ENCODE measurements around the gene C2CD2.
A peak's percentile ranks its signal among the peaks of the same experiment; 100 is the strongest.
"Not testable (repeated sequence)": the region's sequence is repeated elsewhere in the genome, so short reads cannot be mapped to it uniquely, and the experiment has no call there.

C2CD2 gene

GRCh38 chr21:41953831-41954653 is at the start of gene C2CD2:
C2CD2 (minus strand) TSS chr21:41954018; CDS start chr21:41953648, 370 bp downstream.
- peak; percentile 55 to 78 for DNase-seq

DNA sequence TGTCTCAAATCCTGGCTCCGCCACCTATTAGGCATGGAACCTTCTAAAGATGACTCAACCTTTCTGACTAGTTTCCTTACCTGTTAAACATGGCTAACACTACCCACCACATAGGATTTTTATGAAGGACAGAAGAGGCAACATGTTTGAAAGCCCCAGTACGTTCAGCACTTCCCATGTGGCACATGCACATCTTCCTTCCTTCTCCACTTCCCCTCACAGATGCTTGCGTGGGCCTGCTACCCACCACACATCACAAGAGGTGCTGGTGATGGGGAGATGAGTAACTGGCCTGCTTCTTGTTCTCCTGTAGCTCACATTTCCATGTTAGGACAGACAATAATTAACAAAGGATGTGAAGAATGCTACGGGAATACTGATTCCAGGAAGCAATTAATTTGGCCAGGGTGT is 49.2 kb upstream of the C2CD2 start:
- DNase-seq: no peak

DNA sequence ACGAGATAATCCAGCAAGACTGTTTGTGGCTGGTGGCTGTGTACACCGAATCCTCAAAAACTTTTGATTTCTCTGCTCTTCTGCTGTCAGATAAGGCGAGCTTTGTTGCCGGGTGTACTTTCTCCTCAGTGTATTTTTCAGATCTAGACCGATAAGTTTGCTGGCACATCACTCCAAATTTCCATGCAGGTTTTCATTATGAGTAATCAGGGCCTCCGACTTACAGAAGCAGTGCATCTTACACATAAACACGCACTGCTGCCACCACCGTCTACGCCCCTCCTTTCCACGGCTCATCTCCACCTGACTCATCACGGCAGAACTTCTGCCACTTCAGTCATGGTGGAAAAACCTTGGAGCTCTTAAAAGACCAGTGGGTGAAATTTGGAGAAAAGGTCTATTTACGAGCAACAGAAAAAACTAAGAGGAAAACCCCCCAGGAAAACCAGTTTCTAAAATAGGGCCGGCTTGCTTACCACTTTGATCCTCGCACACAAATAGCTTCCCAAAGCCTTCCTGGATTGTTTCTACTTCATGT is 48.7 kb upstream of the C2CD2 start:
- no peak for DNase-seq

DNA sequence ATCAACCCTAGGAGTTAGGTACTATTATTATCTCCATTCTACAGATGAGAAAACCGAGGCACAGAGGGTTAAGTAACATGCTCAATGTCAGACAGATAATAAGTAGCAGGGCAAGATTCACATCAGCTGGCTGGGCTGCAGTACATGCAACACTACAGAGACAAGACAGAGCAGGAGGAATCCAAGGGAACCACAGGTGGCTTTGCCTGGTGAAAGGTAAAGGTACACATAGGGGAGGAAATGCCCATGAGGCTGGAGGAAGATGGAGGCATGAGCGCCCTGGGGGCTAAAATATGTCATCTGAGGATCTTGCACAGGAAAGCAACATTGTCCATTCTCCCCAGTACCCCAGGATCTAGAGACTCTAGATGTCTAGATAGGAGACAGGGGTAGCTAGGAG is 48.0 kb upstream of the C2CD2 start:
- DNase-seq: no peak

- no peak for DNase-seq
These were observed 47.1 kb upstream of the C2CD2 start for GRCh38 chr21:42000908-42001307.

DNA sequence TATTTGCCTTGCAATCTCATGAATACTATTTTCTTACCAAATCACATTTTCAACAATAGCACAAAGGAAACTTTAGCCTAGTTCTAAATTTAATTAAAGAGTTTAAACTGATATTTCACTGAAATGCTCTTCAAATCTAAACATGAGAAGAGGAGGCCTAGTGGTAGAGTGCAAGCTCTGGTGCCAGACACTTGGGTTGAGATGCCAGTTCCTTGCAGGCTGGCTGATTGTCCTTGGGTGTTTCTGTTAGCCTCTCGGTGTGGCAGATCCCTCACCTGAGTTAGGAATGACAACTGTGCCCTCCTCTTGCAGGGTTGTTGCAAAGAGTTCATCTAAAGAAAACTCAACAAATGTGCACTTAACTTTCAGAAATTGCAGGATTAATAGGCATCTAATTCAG is 43.8 kb upstream of the C2CD2 start:
- no peak for DNase-seq

GRCh38 chr21:41995577-41995976 is 41.8 kb upstream of the C2CD2 start:
- DNase-seq: no peak

- not testable (repeated sequence) for DNase-seq
These were observed 40.8 kb upstream of the C2CD2 start for GRCh38 chr21:41994613-41995012.

GRCh38 chr21:41993744-41994143 is 39.9 kb upstream of the C2CD2 start:
- no peak for DNase-seq

- DNase-seq: no peak
These were observed 38.8 kb upstream of the C2CD2 start for GRCh38 chr21:41992576-41992975.

DNA sequence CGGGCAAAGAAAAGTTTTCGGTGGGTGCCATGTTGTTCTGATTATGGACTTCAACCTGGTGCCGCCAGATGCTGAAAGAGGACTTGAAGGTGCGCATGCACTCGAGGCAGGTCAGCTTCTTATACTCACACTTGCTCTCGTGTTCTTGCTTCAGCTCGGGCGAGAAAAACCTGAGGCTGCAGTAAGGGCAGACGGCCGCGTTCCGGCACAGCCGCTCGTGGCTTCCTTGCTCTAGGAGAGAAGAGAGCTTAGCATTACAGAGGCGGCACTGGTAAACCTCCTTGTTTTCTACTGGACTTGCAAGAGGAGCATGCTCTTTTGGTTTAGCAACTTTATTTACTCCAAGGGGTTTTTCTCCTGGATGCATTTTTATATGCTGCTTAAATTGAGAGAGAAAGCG is 37.8 kb upstream of the C2CD2 start:
- DNase-seq: no peak

DNA sequence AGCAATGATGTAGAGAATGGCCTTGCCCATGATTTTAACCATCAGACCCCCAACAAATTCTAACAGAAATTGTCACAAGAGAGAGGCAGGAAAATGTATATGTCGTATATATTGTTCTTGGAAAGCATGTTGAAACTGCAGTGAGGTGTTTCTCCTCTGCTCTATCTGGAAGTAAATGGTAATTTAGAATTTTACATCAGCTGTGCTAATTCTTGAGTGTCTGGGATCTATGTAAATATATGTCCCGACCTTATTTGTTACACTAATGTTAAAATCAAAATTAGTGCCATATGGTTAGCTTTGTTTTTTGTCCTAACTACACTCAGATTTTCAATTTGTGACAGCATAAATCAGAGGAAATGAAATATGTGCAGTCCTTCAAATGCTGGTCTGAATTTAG is 35.9 kb upstream of the C2CD2 start:
- no peak for DNase-seq

- no peak for DNase-seq
These were observed 33.5 kb upstream of the C2CD2 start for GRCh38 chr21:41987310-41987709.

GRCh38 chr21:41985662-41986416 is 32.0 kb upstream of the C2CD2 start:
- DNase-seq: no peak

GRCh38 chr21:41983229-41983628 is 29.4 kb upstream of the C2CD2 start:
- DNase-seq: no peak

DNA sequence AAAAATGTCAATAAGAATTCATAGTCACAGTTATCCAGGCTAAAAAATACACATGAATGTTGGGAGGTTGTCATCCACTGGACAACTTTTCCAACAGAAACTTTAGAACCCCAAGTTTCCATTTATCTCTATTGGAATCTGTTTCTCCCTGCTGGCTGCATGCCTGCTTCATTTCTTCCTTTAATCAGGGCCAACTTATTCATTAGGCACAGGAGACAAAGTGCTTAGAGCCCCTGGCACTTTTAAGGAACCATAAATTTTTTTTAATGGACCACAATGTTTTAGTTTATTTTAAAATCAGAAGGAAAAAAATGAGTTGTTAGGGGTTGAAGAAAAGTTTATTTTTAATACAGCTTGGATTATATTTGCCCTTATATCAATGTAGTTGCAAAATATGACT is 26.7 kb upstream of the C2CD2 start:
- DNase-seq: no peak

DNA sequence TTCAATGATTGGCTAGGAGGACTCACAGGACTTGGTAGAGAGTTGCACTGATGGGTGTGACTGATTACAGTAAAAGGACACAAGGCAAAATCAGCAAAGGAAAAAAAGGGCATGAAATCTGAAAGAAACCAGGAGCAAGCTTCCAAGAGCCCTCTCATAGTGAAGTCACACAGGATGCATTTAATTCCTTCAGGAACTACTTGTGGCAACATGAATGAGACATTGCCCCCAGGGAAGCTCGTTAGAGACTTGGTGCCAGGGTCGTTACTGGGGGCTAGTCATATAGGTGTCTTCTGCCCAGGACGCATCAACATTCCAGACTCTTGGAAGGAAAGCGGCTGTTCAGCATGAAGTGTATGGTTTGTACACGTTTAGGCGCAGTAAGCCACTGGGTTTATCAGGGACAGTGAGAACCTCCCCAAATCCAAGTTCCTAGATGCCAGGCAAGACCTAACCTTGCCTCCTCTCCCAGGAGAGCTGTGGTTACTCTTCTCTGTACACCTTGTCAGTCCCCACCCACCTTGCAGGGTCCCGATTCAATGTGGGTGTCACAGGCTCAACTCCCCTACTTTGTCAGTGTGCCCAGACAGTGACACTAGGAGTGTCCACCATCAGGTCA is 26.0 kb upstream of the C2CD2 start:
- DNase-seq: no peak

DNA sequence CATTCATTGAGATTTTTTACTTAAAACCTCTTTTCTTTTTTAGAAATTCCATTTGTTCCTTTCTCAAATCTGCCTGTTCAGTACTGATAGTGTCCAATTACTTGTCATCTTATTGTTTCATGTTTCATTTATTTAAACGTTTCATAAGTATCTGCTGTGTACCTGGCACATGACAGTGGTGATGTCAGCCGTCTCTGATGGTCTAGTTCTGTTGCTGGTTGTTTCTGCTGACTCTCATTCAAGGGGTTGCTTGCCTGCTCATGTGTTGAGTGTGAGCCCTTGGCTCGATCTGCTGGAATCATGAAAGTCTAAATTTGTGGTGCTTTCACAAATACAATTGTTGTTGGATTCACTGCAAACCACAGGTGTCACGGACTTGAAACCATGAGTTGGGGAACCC is 25.5 kb upstream of the C2CD2 start:
- no peak for DNase-seq

DNA sequence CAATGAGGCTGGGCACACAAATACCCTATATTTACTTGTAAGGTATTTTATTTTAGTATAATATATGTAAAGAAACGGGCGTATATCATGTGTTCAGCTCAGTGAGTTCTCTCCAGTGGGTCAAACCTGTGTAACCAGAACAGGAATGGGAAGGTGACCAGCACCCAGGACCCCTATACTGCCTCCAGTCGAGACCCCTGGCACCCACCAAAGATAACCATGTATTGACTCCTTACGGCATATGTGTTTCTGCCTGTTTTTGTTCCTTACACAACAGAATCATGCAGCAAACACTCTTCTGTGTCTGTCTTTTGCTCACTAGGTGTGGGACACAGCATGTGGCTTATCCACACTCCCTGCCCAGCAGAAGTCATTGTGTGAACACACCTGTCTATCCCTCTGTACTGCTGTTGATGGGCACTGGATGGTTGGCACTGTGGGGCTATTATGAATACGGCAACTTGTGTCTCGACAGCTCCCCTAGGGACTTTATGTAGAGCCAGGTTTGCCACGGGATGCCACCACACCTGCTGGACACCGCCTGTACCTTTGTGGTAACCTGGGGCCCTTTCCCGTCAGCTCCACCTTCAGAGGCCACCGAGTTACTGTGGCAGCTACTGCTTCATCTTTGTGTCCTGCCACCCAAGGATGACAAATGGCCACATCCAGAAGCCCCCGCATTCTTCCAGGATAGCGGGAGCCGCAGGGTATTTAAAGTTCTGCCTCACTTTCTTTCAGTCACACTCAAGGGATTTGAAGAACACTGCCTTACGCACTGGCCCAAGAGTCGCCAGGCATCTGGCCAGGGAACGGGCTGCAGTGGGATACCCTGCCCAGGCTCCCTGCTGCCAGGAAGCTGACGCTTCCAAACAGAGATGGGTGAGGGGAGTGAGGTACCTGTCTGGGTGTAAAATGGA is 23.5 kb upstream of the C2CD2 start:
- no peak for DNase-seq

DNA sequence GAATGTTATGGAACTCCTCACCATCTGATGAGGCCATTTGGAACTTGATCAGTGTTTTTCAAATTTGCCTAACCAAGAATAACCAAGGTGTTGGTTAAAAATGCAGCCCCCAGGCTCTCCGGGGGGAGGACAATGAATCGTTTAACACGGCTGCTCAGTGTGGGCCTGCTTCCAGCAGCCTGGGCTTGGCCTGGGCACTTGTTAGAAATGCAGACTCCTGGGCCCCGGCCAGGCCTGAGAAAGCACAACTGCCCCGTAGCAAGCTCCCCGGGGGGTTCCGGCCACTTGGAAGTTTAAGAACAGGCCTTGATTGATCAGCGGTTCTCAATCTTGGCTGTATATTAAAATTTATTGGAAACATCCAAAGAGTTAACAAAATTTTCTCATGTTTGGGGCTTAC is 22.8 kb upstream of the C2CD2 start:
- DNase-seq: no peak

- no peak for DNase-seq
These were observed 21.8 kb upstream of the C2CD2 start for GRCh38 chr21:41975391-41976272.

- DNase-seq: no peak
These were observed 20.9 kb upstream of the C2CD2 start for GRCh38 chr21:41974752-41975053.
